CD4-positive, alpha-beta T cell (primary cell): ENCODE results near the gene SLCO2B1. TPM values are rescaled to one million over a fixed set of nuclear protein-coding genes. Genes with fewer than 3 reads are reported as not detected.

Source experiments
- ATAC-seq: fragments of 200-7000 bp; cut with Tn5 transposase; one replicate; pipeline ENCODE4 v1.10.0; 2022; ENCODE audit warnings: mild to moderate bottlenecking; ENCODE audit not compliant: poor library complexity
- CTCF ChIA-PET: fragments of 350-600 bp; sonication (Branson Sonifier 250); formaldehyde crosslinking; loops from one replicate; lab custom pipeline; 2021; ENCODE audit warnings: antibody characterized with exemption, inconsistent platforms; lab: Charles Lee
- POLR2A ChIA-PET: fragments of 350-600 bp; sonication (Branson Sonifier 250); formaldehyde crosslinking; loops from one replicate; lab custom pipeline; 2021; ENCODE audit warnings: antibody characterized with exemption, inconsistent platforms; lab: Charles Lee
- DNase-seq, 14 experiments: peaks; one replicate each; pipeline ENCODE4 v3.0.0-alpha.2; 2013 to 2020; ENCODE audit warnings: mixed read lengths in 2 of 14
- H3K27ac ChIP-seq, 2 donors: one replicate each; pipeline versions ENCODE4 v1.5.1 to v1.7.0; 2013; ENCODE audit warnings: low read length in 2 of 2, low read depth in 1 of 2, mild to moderate bottlenecking in 1 of 2
- H3K27me3 ChIP-seq, 2 experiments: 1 replicate in 1 of 2; 2 replicates in 1 of 2; pipeline versions ENCODE4 v1.6.1 to v1.7.0; 2013; ENCODE audit warnings: low read length in 2 of 2, control low read depth in 1 of 2, mild to moderate bottlenecking in 1 of 2, moderate library complexity in 1 of 2; ENCODE audit not compliant: insufficient read depth in 2 of 2, control insufficient read depth in 1 of 2
- H3K36me3 ChIP-seq: one replicate; pipeline ENCODE4 v1.6.1; 2013; ENCODE audit warnings: low read length, control low read depth; ENCODE audit not compliant: insufficient read depth
- H3K4me1 ChIP-seq: one replicate; pipeline ENCODE4 v1.6.1; 2013; ENCODE audit warnings: low read length, control low read depth; ENCODE audit not compliant: insufficient read depth
- H3K4me3 ChIP-seq: one replicate; pipeline ENCODE4 v1.5.1; 2013; ENCODE audit warnings: mild to moderate bottlenecking, low read length, moderate library complexity
- H3K9me3 ChIP-seq, 2 experiments: 1 replicate in 1 of 2; 2 replicates in 1 of 2; pipeline versions ENCODE4 v1.6.1 to v1.7.0; 2013; ENCODE audit warnings: low read length in 2 of 2, mild to moderate bottlenecking in 2 of 2, control low read depth in 1 of 2, moderate library complexity in 1 of 2; ENCODE audit not compliant: control insufficient read depth in 1 of 2, insufficient read depth in 1 of 2
- H3K27ac Mint-ChIP-seq: one replicate; pipeline ENCODE4 v1.8.0; 2020; ENCODE audit warnings: mixed read lengths
- H3K27me3 Mint-ChIP-seq: one replicate; pipeline ENCODE4 v1.8.0; 2021; ENCODE audit warnings: mixed read lengths
- H3K36me3 Mint-ChIP-seq: one replicate; pipeline ENCODE4 v1.8.0; 2021; ENCODE audit warnings: low read depth, mixed read lengths
- H3K4me1 Mint-ChIP-seq: one replicate; pipeline ENCODE4 v1.8.0; 2021; ENCODE audit warnings: low read depth, mixed read lengths
- H3K4me3 Mint-ChIP-seq: one replicate; pipeline ENCODE4 v1.8.0; 2020; ENCODE audit warnings: mild to moderate bottlenecking, mixed read lengths
- H3K9me3 Mint-ChIP-seq: one replicate; pipeline ENCODE4 v1.8.0; 2020; ENCODE audit warnings: mixed read lengths
- intact Hi-C, 2 experiments: fragments of 100-400 bp; cut with DNase I in 1 of 2; cut with micrococcal nuclease in 1 of 2; formaldehyde crosslinking; loops; one replicate each; pipeline versions ENCODE4 v1.15.1 to v1.9.0; 2023 to 2025; cut with DNase I, micrococcal nuclease
- total RNA-seq, 174 experiments: library from RNA in 2 of 174; stranded (reverse) in 2 of 174; gene quantifications; one replicate each; pipeline ENCODE4 v1.2.3 and lab custom pipeline; 2021 to 2026
- TF ChIP-seq, protein P1 (sequence below): fragments of 200-600 bp; IDR thresholded peaks from one replicate; pipeline ENCODE4 v1.8.0; 2022; ENCODE audit warnings: antibody characterized with exemption, mild to moderate bottlenecking

SLCO2B1 gene
- total RNA-seq, 2 experiments from 2014 or later = not detected

DNA sequence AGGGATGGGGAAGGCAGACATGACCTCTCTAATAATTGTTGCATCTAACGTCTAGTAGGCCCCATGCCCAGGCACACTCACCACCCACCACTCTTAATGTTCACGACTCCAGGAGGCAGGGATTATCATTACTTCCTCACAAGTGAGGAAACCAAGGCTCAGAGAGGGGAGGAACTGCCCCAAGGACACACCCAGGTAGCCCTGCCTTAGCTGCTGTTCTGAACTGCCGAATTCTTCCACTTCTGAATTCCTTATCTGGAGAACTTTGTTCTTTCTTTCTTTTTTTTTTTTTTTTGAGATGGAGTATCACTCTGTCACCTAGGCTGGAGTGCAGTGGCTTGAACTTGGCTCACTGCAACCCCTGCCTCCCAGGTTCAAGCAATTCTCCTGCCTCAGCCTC, 16.7 kb downstream of the SLCO2B1 start:
- Histone ChIP-seq H3K4me1 (no peaks in the 10 kb centered on the region), H3K4me3 (no peak overlapping the region), H3K36me3 (no peaks in the 10 kb centered on the region), H3K27ac (no peak overlapping the region), H3K9me3 (no peaks in the 10 kb centered on the region), H3K27me3 (peaks cover 0 to 5% of the 10 kb centered on the region in 2 experiments)
- Mint-ChIP-seq H3K9me3 (no peaks in the 10 kb centered on the region), H3K27ac (no peak overlapping the region), H3K4me1 (no peaks in the 10 kb centered on the region), H3K27me3 (no peaks in the 10 kb centered on the region), H3K4me3 (no peak overlapping the region), H3K36me3 (no peaks in the 10 kb centered on the region)
- ChIA-PET CTCF (no interaction called here), POLR2A (no interaction called here)
- intact Hi-C loops = no loop called here
- TF ChIP-seq, protein P1, sequence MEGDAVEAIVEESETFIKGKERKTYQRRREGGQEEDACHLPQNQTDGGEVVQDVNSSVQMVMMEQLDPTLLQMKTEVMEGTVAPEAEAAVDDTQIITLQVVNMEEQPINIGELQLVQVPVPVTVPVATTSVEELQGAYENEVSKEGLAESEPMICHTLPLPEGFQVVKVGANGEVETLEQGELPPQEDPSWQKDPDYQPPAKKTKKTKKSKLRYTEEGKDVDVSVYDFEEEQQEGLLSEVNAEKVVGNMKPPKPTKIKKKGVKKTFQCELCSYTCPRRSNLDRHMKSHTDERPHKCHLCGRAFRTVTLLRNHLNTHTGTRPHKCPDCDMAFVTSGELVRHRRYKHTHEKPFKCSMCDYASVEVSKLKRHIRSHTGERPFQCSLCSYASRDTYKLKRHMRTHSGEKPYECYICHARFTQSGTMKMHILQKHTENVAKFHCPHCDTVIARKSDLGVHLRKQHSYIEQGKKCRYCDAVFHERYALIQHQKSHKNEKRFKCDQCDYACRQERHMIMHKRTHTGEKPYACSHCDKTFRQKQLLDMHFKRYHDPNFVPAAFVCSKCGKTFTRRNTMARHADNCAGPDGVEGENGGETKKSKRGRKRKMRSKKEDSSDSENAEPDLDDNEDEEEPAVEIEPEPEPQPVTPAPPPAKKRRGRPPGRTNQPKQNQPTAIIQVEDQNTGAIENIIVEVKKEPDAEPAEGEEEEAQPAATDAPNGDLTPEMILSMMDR = no peak
- DNase-seq = no peak
- no peak for ATAC-seq

DNA sequence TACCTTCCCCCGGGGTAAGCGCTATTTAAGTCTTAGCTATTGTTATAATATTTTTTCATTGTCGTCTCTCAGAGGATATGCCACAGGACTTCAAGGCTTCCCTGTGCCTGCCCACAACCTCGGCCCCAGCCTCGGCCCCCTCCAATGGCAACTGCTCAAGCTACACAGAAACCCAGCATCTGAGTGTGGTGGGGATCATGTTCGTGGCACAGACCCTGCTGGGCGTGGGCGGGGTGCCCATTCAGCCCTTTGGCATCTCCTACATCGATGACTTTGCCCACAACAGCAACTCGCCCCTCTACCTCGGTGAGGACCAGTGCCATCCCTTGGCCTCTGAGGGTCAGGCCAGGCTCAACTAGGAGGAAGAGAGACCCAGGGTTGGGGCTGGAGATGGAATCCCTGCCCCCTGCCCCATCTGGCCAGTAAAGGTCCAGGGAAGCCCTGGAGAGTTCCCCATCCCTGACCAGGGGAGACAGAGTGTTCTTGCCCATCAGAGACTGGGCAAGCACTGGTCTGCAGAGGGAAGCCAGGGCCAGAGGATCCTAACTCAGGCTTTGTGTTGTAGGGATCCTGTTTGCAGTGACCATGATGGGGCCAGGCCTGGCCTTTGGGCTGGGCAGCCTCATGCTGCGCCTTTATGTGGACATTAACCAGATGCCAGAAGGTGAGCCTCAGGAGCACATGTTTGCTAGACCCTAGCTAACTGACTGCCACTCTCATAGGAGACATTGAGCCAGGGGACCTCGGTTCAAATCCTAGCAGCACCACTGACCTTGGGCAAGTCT, 18.4 kb downstream of the SLCO2B1 start:
- Histone ChIP-seq H3K4me3 (no peak overlapping the region), H3K4me1 (peaks cover 2% of the 10 kb centered on the region), H3K27me3 (peaks cover 0 to 5% of the 10 kb centered on the region in 2 experiments), H3K36me3 (no peaks in the 10 kb centered on the region), H3K9me3 (no peaks in the 10 kb centered on the region), H3K27ac (no peak overlapping the region)
- Mint-ChIP-seq H3K27ac (no peak overlapping the region), H3K27me3 (no peaks in the 10 kb centered on the region), H3K4me1 (no peaks in the 10 kb centered on the region), H3K4me3 (no peak overlapping the region), H3K36me3 (no peaks in the 10 kb centered on the region), H3K9me3 (no peaks in the 10 kb centered on the region)
- ChIA-PET POLR2A (no interaction called here), CTCF (no interaction called here)
- intact Hi-C loops = no loop called here
- ATAC-seq (no peak), DNase-seq (no peak)
- TF ChIP-seq, protein P1 = no peak

- CTCF ChIA-PET = no interaction called here
- H3K36me3 Mint-ChIP-seq = no peaks in the 10 kb centered on the region
- no peak for DNase-seq
- H3K27me3 ChIP-seq = peaks cover 0 to 5% of the 10 kb centered on the region in 2 experiments
- H3K27ac ChIP-seq = no peak overlapping the region
- H3K4me3 Mint-ChIP-seq = no peak overlapping the region
- POLR2A ChIA-PET = no interaction called here
- H3K9me3 ChIP-seq = no peaks in the 10 kb centered on the region
- peaks cover 16% of the 10 kb centered on the region for H3K4me1 ChIP-seq
- no peaks in the 10 kb centered on the region for H3K36me3 ChIP-seq
- TF ChIP-seq, protein P1 = no peak
- H3K9me3 Mint-ChIP-seq = no peaks in the 10 kb centered on the region
- intact Hi-C loops = no loop called here
- no peaks in the 10 kb centered on the region for H3K27me3 Mint-ChIP-seq
- peaks cover 9% of the 10 kb centered on the region for H3K4me1 Mint-ChIP-seq
- no peak overlapping the region for H3K27ac Mint-ChIP-seq
- H3K4me3 ChIP-seq = no peak overlapping the region
- no peak for ATAC-seq
Measured at GRCh38 chr11:75170516-75171201, 19.8 kb downstream of the SLCO2B1 start.
